Muscle of arm (tissue), 14 donors: ENCODE data around the gene SLC6A18. TPM values are rescaled to one million over a fixed set of nuclear protein-coding genes. Genes with fewer than 3 reads are reported as not detected.

Experiments
- DNase-seq: peaks from one replicate; pipeline ENCODE4 v3.0.0-alpha.2; 2013
- long read RNA-seq, 11 donors: transcript quantifications; one replicate each; lab custom pipeline, GENCODE V29; 2026
- polyA plus RNA-seq, 12 donors: library from polyadenylated mRNA; unstranded; fragments of 120-200 nt; gene quantifications; one replicate each; pipeline ENCODE4 v1.2.1, GENCODE V29; 2013; ENCODE audit not compliant: insufficient read length in 12 of 12

SLC6A18 gene
- not detected for polyA plus RNA-seq
- long read RNA-seq, donor 1, result 0 reads
- long read RNA-seq, donor 2, result 0 reads
- long read RNA-seq, donor 3, result 0 reads
- long read RNA-seq, donor 4, result 0 reads
- long read RNA-seq, donor 5, result 0 reads
- long read RNA-seq, donor 6, result 0 reads
- long read RNA-seq, donor 7, result 0 reads
- long read RNA-seq, donor 8, result 0 reads
- long read RNA-seq, donor 9, result 0 reads
- long read RNA-seq, donor 10, result 0 reads
- long read RNA-seq, donor 11, result 0 reads

GRCh38 chr5:1225081-1225480 lies at the start of gene SLC6A18:
Gene SLC6A18, plus strand, starts transcription at chr5:1225381. Its CDS starts 97 bp downstream, at chr5:1225478.
- no peak for DNase-seq

GRCh38 chr5:1175801-1176472 lies 49.2 kb upstream of the SLC6A18 start:
- no peak for DNase-seq

GRCh38 chr5:1176473-1177391 lies 48.4 kb upstream of the SLC6A18 start:
- DNase-seq, result no peak

- no peak for DNase-seq
These were observed 47.2 kb upstream of the SLC6A18 start for GRCh38 chr5:1177826-1178528.

DNA sequence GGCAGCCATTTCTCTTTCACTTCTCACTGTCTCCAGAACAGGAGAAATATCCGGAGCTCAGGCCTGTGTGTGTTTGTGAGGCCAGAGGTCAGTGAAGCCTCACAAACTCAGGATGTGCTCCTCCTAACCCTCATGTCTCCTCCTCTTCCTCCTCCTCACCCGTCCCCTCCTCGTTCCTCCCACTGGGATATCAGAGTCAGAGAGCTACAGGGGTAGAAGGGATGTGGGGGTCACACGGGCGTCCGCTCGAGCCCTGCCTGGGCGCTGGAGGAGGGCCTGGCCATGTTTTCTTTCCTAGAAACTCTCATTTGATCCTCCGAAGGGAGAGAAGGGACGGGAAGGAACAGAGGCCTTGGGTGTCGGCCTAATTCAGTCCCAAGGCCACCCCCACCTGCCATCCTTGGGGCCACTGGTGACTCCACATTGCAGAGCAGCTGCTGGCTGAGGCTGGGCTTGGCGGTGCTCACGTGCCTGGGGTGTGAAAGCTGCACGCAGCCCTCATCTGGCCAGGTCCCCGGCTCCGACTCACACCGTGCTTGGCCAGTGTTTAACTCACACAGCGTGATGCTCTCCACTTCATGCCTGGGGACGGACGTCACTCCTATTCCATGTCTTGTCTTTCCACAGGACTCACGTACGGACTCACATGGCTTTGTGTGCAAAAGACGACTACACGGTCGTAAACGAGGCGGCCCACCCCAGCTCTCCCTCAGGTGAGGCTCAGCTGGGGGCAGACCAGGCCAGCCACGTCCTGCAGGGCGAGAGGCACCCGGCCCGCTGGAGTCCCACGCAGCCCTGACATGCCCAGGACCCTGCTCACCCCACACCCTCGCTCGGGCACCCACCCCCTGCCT lies 46.4 kb upstream of the SLC6A18 start:
- no peak for DNase-seq

GRCh38 chr5:1179383-1179715 lies 45.8 kb upstream of the SLC6A18 start:
- no peak for DNase-seq

DNA sequence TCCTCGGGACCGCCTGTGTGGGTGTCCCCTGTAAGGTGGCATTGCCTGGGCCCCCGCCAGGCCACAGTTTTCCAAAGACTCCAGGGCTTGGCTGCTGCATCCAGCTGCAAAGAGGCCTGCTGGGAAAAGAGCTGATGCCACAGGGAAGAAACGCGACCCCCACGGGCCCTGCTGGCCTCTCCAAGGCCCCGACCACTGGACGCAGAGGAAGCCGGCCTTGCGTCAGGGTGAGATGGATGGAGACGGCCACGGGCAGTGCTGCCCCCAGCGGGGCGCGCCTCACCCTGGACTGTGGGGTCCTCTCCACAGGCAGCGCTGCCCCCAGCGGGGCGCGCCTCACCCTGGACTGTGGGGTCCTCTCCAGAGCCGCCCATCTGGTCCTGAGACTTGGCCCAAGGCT lies 45.1 kb upstream of the SLC6A18 start:
- no peak for DNase-seq

DNA sequence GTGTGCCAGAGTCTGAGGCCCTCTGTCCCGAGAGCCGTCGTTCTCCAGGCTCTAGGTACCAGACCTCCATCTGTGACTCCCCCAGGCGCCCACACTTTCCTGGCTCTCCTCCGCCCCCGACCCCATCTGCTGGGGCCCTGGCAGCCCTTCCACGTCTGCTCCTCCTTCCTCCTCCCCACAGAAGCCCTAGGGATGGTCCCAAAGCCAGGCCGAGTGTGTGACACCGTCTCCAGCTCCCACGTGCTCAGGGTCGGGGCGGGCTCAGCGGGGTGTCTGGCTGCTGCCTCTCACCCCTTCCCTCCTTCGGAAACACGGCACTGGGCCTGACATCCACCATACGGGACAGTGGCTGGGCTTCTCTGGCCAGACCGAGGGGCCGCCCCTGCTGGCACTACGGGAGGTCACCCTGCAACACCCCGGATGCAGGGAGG lies 44.3 kb upstream of the SLC6A18 start:
- DNase-seq, result no peak

GRCh38 chr5:1181451-1182359 lies 43.5 kb upstream of the SLC6A18 start:
- DNase-seq, result no peak

DNA sequence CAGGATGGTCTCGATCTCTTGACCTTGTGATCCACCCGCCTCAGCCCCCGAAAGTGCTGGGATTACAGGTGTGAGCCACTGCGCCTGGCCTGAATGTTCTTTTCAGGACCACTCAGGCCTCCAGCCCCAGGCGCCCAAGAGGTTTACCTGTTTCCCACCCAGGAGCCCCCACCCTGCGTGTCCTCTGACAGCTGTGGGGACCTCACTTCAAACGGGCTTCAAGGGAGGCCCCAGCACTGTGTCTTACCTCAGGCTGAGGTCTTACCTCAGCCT lies 42.9 kb upstream of the SLC6A18 start:
- no peak for DNase-seq

GRCh38 chr5:1182633-1183423 lies 42.4 kb upstream of the SLC6A18 start:
- DNase-seq, result no peak

DNA sequence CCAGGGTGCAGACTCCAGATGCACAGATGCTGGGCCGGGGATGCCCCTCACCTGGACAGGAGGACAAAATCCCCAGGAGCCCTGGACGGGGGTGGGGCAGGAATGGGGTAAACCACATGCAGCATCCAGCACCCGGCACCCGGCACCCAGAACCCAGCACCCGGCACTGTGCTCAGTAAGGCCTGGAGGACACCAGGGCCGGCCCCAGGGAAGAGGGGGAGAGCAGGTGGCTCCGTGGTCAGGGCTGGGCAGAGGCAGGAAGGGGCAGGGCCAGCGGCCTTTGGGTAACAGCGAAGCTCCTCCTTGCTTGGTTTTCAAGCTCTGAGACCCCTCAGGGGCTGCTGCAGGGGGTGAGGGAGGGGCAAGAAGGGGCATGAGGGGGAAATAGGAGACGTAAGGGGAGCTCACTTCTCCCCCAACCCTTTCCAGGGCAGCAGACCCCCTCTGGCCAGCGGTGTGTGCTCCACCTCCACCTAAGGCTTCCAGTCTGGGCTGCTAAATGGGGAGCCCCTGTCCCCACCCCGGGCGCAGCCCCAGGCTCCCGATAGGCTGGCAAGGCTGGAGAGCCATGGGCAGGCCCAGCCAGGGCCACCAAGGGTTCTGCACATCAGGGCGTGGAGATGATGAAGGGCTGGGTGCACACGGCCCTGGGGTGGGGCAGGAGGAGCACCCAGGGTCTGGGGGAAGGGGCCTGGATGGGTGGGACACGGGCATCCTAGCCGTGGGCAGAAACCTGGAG lies 41.6 kb upstream of the SLC6A18 start:
- no peak for DNase-seq

DNA sequence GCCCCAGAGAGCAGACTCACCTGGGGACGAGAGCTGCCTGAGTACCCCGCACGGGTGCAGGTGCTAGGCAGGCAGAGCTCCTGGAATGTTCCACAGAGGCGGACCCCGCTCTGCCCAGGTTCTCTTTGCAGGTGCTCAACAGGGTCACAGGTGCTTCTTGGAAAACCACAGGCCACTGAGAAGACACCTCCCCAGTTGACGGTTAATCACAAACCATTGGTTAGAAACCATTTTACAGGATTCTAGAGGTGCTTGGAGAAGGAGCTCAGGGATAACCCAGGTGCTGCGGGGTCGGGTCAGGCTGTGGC lies 41.1 kb upstream of the SLC6A18 start:
- no peak for DNase-seq

- no peak for DNase-seq
These were observed 40.7 kb upstream of the SLC6A18 start for GRCh38 chr5:1184481-1184880.

GRCh38 chr5:1185038-1185627 lies 40.0 kb upstream of the SLC6A18 start:
- no peak for DNase-seq

GRCh38 chr5:1185629-1186350 lies 39.4 kb upstream of the SLC6A18 start:
- DNase-seq, result no peak

DNA sequence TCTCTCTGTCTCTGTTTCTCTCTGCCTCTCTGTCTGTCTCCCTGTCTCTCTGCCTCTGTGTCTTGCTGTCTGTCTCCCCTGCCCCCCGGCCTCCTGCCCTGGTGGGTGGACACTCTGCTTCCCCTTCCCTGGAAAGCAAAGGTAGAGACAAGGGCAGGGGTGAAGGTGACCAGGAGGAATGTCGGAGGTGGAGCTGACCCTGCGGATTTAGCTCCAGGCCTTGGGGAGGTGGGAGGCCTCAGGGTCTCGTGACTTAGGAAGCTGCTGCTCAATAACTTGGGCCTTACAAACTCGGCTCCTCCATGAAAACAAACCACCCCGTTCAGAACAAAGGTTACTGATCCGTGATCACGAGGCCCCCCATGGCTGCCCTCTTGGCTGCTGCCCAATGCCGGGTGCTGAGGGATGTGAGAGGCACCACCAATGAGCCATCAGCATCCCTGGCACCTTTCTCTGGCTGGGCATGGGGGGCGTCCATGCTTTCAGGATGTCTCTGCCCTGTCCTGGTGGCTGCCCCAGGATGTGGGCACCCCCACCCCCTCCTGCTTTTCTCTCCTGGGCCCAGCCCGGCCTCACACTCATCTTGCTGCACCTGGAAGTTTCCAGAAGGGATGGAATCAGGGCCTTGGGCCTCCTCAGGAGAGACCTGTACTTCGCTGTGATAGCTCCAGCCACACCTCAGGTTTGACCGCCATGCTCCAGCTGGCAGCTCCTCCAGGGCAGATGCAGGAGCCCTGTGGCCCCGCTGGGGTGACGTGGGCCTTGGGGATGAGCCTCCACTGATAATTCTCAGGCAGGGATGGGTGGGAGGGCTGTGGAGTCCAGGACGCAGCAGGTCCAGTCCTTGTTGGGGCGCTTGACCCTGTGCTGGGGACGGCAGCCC lies 38.6 kb upstream of the SLC6A18 start:
- DNase-seq, result no peak
